Skeletal muscle tissue (tissue), 5 donors: ENCODE data around the gene CD81. TPM values are rescaled to one million over a fixed set of nuclear protein-coding genes. Genes with fewer than 3 reads are reported as not detected.

Experiments
- H3K27ac ChIP-seq: one replicate; pipeline ENCODE4 v1.7.0; 2013; ENCODE audit warnings: mild to moderate bottlenecking, low read depth, low read length, inconsistent platforms
- H3K27me3 ChIP-seq, 3 donors: one replicate each; pipeline ENCODE4 v1.7.0; 2013; ENCODE audit warnings: low read length in 3 of 3; ENCODE audit not compliant: control insufficient read depth in 3 of 3, insufficient read depth in 3 of 3
- H3K36me3 ChIP-seq, 3 donors: one replicate each; pipeline ENCODE4 v1.7.0; 2013; ENCODE audit warnings: low read length in 3 of 3; ENCODE audit not compliant: control insufficient read depth in 3 of 3, insufficient read depth in 3 of 3
- H3K4me1 ChIP-seq, 3 donors: one replicate each; pipeline ENCODE4 v1.7.0; 2013; ENCODE audit warnings: low read length in 3 of 3, mild to moderate bottlenecking in 3 of 3; ENCODE audit not compliant: control insufficient read depth in 3 of 3, insufficient read depth in 3 of 3
- H3K4me3 ChIP-seq, 3 donors: one replicate each; pipeline ENCODE4 v1.7.0; 2013; ENCODE audit warnings: low read length in 3 of 3
- H3K9ac ChIP-seq, 3 donors: one replicate each; pipeline ENCODE4 v1.7.0; 2013; ENCODE audit warnings: low read length in 3 of 3, mild to moderate bottlenecking in 3 of 3, moderate library complexity in 2 of 3, low read depth in 1 of 3
- H3K9me3 ChIP-seq, 3 donors: one replicate each; pipeline ENCODE4 v1.7.0; 2013; ENCODE audit warnings: low read length in 3 of 3; ENCODE audit not compliant: control insufficient read depth in 3 of 3
- small RNA-seq: library from RNA; depleted of rRNA; stranded (forward); fragments of <200 nt; gene quantifications from one replicate; pipeline ENCODE3, GENCODE V24; 2014
- total RNA-seq: library from RNA; depleted of rRNA; stranded (reverse); fragments of >200 nt; gene quantifications from one replicate; pipeline ENCODE4 v1.2.3, GENCODE V29; 2014
- donor health status: Osteomylitis.

The CD81 gene
- total RNA-seq, 1 donor from 2014 or later = 221 TPM

DNA sequence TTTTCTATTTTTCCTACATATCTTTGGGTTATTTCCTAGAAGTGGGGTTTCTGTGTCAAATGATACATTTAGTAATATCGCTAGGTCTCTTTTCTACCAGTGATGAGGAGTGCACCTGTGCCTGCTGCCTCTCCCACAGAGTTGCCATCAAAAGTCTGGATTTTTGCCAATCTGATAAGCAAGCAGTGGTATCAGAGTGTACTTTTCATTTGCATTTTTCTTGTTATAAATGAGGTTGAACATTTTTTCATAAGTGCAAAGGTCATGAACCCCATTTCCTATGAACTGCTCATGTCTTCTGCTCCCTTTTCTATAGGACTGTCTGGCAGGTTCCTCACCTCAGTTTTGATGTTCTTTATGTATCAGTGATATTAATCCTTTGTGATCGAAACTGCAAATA, 65.5 kb downstream of the CD81 start:
- Histone ChIP-seq H3K27me3 (peaks cover 36 to 47% (median 37%) of the 10 kb centered on the region in 3 donors), H3K36me3 (no peaks in the 10 kb centered on the region), H3K27ac (no peak overlapping the region)

DNA sequence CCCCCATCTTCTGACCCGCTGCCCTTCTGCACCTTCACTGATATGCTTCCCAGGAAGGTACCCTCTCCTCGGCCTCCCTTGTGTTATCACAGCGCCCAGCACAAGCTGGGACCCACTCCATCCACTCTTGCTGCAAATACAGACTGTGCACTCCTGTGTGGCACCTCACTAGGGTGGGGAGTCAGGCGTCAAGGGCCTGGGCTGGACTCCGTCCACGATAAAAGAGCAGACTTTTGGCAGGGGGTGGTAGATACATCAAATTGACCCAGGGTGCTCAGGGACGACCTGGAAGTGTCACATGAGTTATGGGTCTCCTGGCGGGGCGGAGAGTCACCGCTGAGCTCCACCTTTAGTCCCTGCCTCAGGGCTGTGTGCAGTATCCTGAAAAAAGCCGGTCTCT, 66.3 kb downstream of the CD81 start:
- H3K27me3 ChIP-seq = peaks cover 43 to 53% (median 45%) of the 10 kb centered on the region in 3 donors
- peaks cover 0 to 4% (median 2%) of the 10 kb centered on the region in 3 donors for H3K9me3 ChIP-seq
- H3K4me3 ChIP-seq = no peak overlapping the region
- H3K9ac ChIP-seq = no peak overlapping the region
- no peaks in the 10 kb centered on the region for H3K36me3 ChIP-seq
- no peak overlapping the region for H3K27ac ChIP-seq
- peaks cover 4 to 17% (median 5%) of the 10 kb centered on the region in 3 donors for H3K4me1 ChIP-seq

More for the DNA sequence above, 65.5 kb downstream of the CD81 start:
- H3K4me1 ChIP-seq = peaks cover 4 to 12% (median 5%) of the 10 kb centered on the region in 3 donors
- no peak overlapping the region for H3K4me3 ChIP-seq
- no peak overlapping the region for H3K9ac ChIP-seq
- peaks cover 0 to 4% (median 2%) of the 10 kb centered on the region in 3 donors for H3K9me3 ChIP-seq

DNA sequence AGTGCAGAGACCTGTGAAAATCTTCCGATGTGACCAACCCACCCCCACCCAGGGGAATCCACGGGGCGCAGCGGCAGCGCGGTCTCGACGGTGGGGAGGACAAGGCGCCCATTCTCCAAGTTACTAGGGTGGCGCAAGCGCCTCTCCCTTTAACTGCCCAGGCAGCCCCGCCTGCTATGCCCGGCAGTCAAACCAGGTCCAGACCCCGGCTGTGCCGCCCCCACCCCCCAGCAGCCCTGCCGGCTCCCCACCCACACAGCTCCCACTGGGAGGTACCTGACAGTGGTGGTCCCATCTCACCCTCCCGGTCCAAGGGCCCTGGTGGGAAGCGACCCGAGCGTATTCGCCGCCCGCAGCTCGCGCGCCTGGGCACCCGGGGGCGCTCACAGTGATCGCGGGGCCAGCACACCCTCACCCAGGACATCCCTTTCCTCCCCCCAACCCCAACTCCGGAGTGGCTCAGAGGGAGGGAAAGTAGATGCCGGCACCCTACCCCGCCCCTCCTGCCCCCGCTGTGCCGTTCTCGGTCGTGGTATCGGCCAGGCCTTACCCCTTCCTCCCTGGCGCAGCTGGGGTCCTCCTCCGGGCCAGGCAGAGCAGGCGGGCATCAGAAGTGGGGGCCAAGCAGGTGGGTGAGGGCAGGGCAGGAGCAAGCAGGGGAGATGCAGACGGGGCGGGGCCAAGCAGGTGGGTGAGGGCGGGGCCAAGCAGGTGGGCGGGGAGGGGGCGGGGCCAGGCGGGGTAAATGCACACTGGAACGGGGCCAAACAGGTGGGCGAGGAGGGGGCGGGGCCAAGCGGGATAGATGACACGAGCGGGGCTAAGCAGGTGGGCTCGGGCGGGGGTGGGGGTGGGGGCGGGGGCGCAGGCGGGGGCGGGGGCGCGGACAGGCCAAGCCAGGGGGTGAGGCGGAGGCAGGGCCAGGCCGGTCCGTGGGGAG, 67.0 kb downstream of the CD81 start, which contains the start of gene TRPM5:
TRPM5 (minus strand) TSS at position 634 of the 940 bp plus-strand sequence. CDS start 21,478 bp downstream, outside the sequence.
- Histone ChIP-seq H3K4me1 (peaks cover 4 to 17% (median 5%) of the 10 kb centered on the region in 3 donors), H3K36me3 (no peaks in the 10 kb centered on the region), H3K4me3 (peak within 1 kb of the TSS; percentile 41 to 43 (median 43)), H3K27ac (no peak within 1 kb of the TSS), H3K27me3 (peaks cover 48 to 61% (median 52%) of the 10 kb centered on the region in 3 donors), H3K9ac (no peak within 1 kb of the TSS), H3K9me3 (peaks cover 0 to 4% (median 2%) of the 10 kb centered on the region in 3 donors)

DNA sequence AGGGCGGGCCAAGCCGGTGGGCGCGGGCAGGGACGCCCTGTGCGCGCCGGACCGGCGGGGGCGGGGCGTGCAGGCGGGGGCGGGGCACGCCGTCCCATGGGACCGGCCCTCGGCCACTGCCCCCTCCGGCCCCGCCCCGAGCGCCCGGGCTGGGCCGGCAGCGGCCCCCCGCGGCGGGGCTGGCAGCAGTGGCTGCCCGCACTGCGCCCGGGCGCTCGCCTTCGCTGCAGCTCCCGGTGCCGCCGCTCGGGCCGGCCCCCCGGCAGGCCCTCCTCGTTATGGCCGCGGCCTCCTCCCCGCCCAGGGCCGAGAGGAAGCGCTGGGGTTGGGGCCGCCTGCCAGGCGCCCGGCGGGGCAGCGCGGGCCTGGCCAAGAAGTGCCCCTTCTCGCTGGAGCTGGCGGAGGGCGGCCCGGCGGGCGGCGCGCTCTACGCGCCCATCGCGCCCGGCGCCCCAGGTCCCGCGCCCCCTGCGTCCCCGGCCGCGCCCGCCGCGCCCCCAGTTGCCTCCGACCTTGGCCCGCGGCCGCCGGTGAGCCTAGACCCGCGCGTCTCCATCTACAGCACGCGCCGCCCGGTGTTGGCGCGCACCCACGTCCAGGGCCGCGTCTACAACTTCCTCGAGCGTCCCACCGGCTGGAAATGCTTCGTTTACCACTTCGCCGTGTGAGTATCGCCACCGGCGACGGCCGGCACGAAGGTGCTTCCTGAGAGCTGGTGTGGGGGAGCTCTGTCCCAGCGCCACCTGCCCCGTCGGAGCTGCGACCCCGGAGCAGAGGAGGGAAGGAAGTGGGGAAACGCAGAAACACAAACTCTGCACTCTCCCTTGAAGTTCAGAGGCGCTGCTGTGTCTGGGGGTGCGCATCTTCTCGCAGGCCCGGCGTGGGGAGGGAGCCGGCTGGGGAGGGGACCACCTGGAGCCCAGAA, 68.0 kb downstream of the CD81 start, which contains the start of gene KCNQ1:
KCNQ1 (plus strand) TSS at position 188 of the 925 bp plus-strand sequence; CDS start at position 279, 91 bp downstream.
- peaks cover 58 to 69% (median 61%) of the 10 kb centered on the region in 3 donors for H3K27me3 ChIP-seq
- peak within 1 kb of the TSS; percentile 41 to 43 (median 43) for H3K4me3 ChIP-seq
- H3K9me3 ChIP-seq = peaks cover 0 to 4% (median 2%) of the 10 kb centered on the region in 3 donors
- H3K36me3 ChIP-seq = no peaks in the 10 kb centered on the region
- no peak within 1 kb of the TSS for H3K27ac ChIP-seq
- no peak within 1 kb of the TSS for H3K9ac ChIP-seq
- H3K4me1 ChIP-seq = peaks cover 4 to 17% (median 5%) of the 10 kb centered on the region in 3 donors

DNA sequence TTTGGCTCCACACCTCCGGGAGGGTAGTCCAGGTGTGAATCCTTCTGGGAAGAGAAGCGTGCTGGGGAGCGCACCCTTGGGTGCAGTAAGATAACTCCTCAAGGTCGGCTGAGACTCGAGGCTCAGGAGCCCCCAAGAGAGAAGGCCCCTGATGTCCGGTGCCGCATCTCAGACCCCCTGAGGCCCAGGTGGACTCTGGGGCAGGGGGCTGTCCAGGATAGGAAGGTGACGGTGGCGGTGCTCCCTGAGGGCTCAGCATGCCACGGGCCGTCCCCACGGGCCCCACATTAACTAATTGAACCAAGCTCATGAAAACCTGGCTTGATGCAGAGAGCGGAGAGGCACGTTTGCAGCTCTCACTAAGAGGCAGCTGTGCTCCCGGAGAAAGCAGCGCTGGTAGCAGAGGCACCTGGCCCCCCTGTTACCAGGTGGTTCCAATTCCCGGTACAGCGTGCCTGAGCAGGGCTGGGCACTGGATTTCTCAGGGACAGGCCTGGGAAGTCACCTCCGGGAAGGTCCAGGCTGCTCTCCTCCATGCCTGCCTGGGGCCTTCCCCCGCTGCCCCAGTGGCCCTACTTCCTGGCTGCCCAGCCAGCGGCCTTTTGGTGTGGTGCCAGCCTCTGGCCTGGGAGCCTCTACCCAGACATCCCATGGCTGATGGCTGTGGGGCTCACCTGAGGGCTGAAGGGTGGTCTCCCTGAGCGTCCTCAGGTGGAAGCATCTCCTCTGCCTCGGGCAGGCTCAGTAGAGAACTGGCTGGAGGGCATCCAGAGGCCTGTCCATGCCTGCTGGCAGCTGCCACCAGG, 68.8 kb downstream of the CD81 start:
- peaks cover 0 to 4% (median 2%) of the 10 kb centered on the region in 3 donors for H3K9me3 ChIP-seq
- H3K36me3 ChIP-seq = no peaks in the 10 kb centered on the region
- H3K4me1 ChIP-seq = peaks cover 4 to 17% (median 5%) of the 10 kb centered on the region in 3 donors
- peak overlapping the region in 1 of 3 donors; percentile 43 for H3K4me3 ChIP-seq
- peaks cover 59 to 72% (median 64%) of the 10 kb centered on the region in 3 donors for H3K27me3 ChIP-seq
- H3K27ac ChIP-seq = no peak overlapping the region
- no peak overlapping the region for H3K9ac ChIP-seq

DNA sequence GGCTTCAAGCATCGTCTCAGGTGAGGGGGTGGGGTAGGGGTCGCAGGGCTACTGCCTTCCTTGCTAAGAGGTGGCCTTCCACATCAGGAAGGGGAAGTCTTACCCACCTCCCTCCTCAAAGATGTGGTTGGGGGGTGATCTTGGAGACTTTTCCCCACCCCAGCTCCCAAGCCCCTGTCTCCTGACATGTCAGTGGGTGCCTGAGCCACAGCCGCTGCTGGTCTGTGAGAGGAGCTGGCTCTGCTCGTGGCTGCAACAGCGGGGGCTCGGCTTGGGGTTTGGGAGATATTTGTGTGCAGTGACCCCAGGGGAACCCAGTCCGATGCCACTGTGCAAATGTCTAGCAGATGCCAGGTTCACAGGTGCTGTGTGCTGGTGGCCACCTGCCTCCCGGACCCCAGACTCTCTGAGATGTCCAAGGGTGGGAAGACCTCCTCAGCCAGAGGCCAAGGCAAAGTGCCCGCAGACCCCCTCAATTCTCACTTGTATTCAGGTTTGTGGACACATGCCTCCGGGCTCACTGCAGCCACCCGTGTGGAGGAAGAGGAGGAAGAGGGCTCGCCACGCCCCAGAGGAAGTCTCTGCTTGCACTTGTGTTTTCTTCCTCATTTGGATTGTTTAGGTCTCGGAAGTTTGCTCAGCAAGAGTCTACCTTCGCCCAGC, 69.6 kb downstream of the CD81 start:
- Histone ChIP-seq H3K9me3 (peaks cover 0 to 4% (median 2%) of the 10 kb centered on the region in 3 donors), H3K9ac (no peak overlapping the region), H3K4me1 (peaks cover 4 to 17% (median 5%) of the 10 kb centered on the region in 3 donors), H3K27me3 (peaks cover 63 to 78% (median 65%) of the 10 kb centered on the region in 3 donors), H3K27ac (no peak overlapping the region), H3K4me3 (no peak overlapping the region), H3K36me3 (no peaks in the 10 kb centered on the region)

Small RNA genes within 50 kb of the gene (small RNA-seq; reads per million reads assigned to genes)
- gene RF00019 = not detected

Other genes with a start within 250 kb of the CD81 start
- 711 TPM for gene IGF2, start 237.9 kb upstream of the CD81 start, total RNA-seq
- not detected for gene INS, start 216.1 kb upstream of the CD81 start, total RNA-seq
- not detected for gene TH, start 205.5 kb upstream of the CD81 start, total RNA-seq
- gene ASCL2, start 106.7 kb upstream of the CD81 start, total RNA-seq = not detected
- 1.6 TPM for gene C11orf21, start 75.4 kb upstream of the CD81 start, total RNA-seq
- gene TSPAN32, start 75.3 kb upstream of the CD81 start, total RNA-seq = 2.1 TPM
- 23.5 TPM for gene TSSC4, start 23.4 kb downstream of the CD81 start, total RNA-seq
- gene TRPM5, start 67.2 kb downstream of the CD81 start, total RNA-seq = under 0.01 TPM
- 2.6 TPM for gene KCNQ1, start 67.7 kb downstream of the CD81 start, total RNA-seq